H54 (cell line): ENCODE results near the gene PLXDC2.

Experiments
- DNase-seq: peaks from one replicate; pipeline ENCODE4 v3.0.0; 2011; ENCODE audit warnings: low spot score, mixed read lengths; ENCODE audit not compliant: insufficient read length
- FAIRE-seq: peaks from 3 replicates; lab custom pipeline; 2011; peaks lifted over from hg19 to GRCh38; lab: Jason Lieb, UNC
- POLR2A ChIP-seq: IDR thresholded peaks from 2 replicates; pipeline ENCODE4 v1.6.1; 2011; ENCODE audit warnings: low read depth, mild to moderate bottlenecking, low read length

The PLXDC2 gene

GRCh38 chr10:19961076-19962053 lies 145.1 kb downstream of the PLXDC2 start:
- no peak for TF ChIP-seq POLR2A
- no peak for DNase-seq
- FAIRE-seq, result no peak

- no peak for TF ChIP-seq POLR2A
- DNase-seq, result no peak
- FAIRE-seq, result no peak
These were observed 148.4 kb downstream of the PLXDC2 start for GRCh38 chr10:19964625-19965024.

GRCh38 chr10:19966751-19967150 lies 150.5 kb downstream of the PLXDC2 start:
- FAIRE-seq (no peak), DNase-seq (no peak)
- no peak for TF ChIP-seq POLR2A

GRCh38 chr10:19967981-19968380 lies 151.7 kb downstream of the PLXDC2 start:
- no peak for FAIRE-seq
- no peak for TF ChIP-seq POLR2A

GRCh38 chr10:19968745-19969144 lies 152.5 kb downstream of the PLXDC2 start:
- no peak for DNase-seq
- FAIRE-seq, result no peak
- no peak for TF ChIP-seq POLR2A

More at GRCh38 chr10:19967981-19968380, 151.7 kb downstream of the PLXDC2 start:
- no peak for DNase-seq

- DNase-seq (no peak), FAIRE-seq (no peak)
- TF ChIP-seq POLR2A, result no peak
These were observed 154.0 kb downstream of the PLXDC2 start for GRCh38 chr10:19970256-19970655.

- TF ChIP-seq POLR2A, result no peak
- no peak for DNase-seq
- no peak for FAIRE-seq
These were observed 154.5 kb downstream of the PLXDC2 start for GRCh38 chr10:19970717-19971116.

GRCh38 chr10:19971343-19972052 lies 155.3 kb downstream of the PLXDC2 start:
- DNase-seq, result no peak
- no peak for FAIRE-seq
- TF ChIP-seq POLR2A, result no peak

GRCh38 chr10:19974138-19974537 lies 157.9 kb downstream of the PLXDC2 start:
- no peak for FAIRE-seq
- no peak for TF ChIP-seq POLR2A
- DNase-seq, result no peak

GRCh38 chr10:19974554-19974953 lies 158.3 kb downstream of the PLXDC2 start:
- no peak for DNase-seq
- TF ChIP-seq POLR2A, result no peak
- no peak for FAIRE-seq

- TF ChIP-seq POLR2A, result no peak
- DNase-seq, result no peak
- no peak for FAIRE-seq
These were observed 160.9 kb downstream of the PLXDC2 start for GRCh38 chr10:19977097-19977521.

- no peak for FAIRE-seq
- DNase-seq, result no peak
- no peak for TF ChIP-seq POLR2A
These were observed 163.4 kb downstream of the PLXDC2 start for GRCh38 chr10:19979628-19980027.

GRCh38 chr10:19983880-19984565 lies 167.8 kb downstream of the PLXDC2 start:
- no peak for FAIRE-seq
- no peak for TF ChIP-seq POLR2A
- no peak for DNase-seq

GRCh38 chr10:19985745-19986144 lies 169.5 kb downstream of the PLXDC2 start:
- FAIRE-seq, result no peak
- DNase-seq, result no peak
- TF ChIP-seq POLR2A, result no peak

- no peak for FAIRE-seq
- no peak for TF ChIP-seq POLR2A
- DNase-seq, result no peak
These were observed 170.4 kb downstream of the PLXDC2 start for GRCh38 chr10:19986591-19986990.
